HepG2 (cell line): ENCODE measurements around the gene PPP1R1B. TPM values are rescaled to one million over a fixed set of nuclear protein-coding genes. Genes with fewer than 3 reads are reported as not detected.
A peak's percentile ranks its signal among the peaks of the same experiment; 100 is the strongest.

Source experiments
- CBX2 ChIP-seq, 2 experiments: fragments of 200-600 bp in 1 of 2; sonication (generic); formaldehyde crosslinking in 1 of 2; IDR thresholded peaks; 2 replicates each; pipeline versions ENCODE4 v1.7.0 to v1.8.1; 2018 to 2022; ENCODE audit warnings: low read depth in 2 of 2, low read length in 1 of 2, mild to moderate bottlenecking in 1 of 2, missing genetic modification reagents in 1 of 2
- HES4 ChIP-seq: sonication (generic); formaldehyde crosslinking; IDR thresholded peaks from 2 replicates; pipeline ENCODE4 v1.9.0; 2021; ENCODE audit warnings: mild to moderate bottlenecking, missing genetic modification reagents, borderline replicate concordance
- KLF15 ChIP-seq: sonication (generic); formaldehyde crosslinking; IDR thresholded peaks from 2 replicates; pipeline ENCODE4 v1.8.1; 2023; ENCODE audit warnings: borderline replicate concordance, mild to moderate bottlenecking, inconsistent platforms, missing genetic modification reagents, mixed read lengths
- LCORL ChIP-seq, 2 experiments: fragments of 450-650 bp in 1 of 2; sonication (generic) in 1 of 2; formaldehyde crosslinking in 1 of 2; IDR thresholded peaks; 2 replicates each; pipeline versions ENCODE4 v1.5.0 to v1.6.1; 2017 to 2020; ENCODE audit warnings: antibody characterized with exemption in 1 of 2, missing genetic modification reagents in 1 of 2
- MZF1 ChIP-seq: sonication (generic); formaldehyde crosslinking; IDR thresholded peaks from 2 replicates; pipeline ENCODE4 v1.8.1; 2023; ENCODE audit warnings: mild to moderate bottlenecking, missing genetic modification reagents, borderline replicate concordance
- PTBP1 ChIP-seq: fragments of 200-400 bp; formaldehyde crosslinking; IDR thresholded peaks from 2 replicates; pipeline ENCODE4 v1.6.1; 2018; ENCODE audit warnings: low read length, low read depth; ENCODE audit not compliant: poor library complexity, severe bottlenecking
- SKI ChIP-seq: fragments of 450-650 bp; IDR thresholded peaks from one replicate; pipeline ENCODE4 v1.6.1; 2018; ENCODE audit warnings: mild to moderate bottlenecking; ENCODE audit not compliant: partially characterized antibody
- SP1 ChIP-seq, 2 experiments: fragments of 450-650 bp in 1 of 2; sonication (generic) in 1 of 2; formaldehyde crosslinking in 1 of 2; IDR thresholded peaks; 2 replicates each; pipeline versions ENCODE4 v1.4.0 to v1.6.1; 2016 to 2020; ENCODE audit warnings: missing genetic modification reagents in 1 of 2
- UBTF ChIP-seq: sonication (generic); formaldehyde crosslinking; IDR thresholded peaks from 2 replicates; pipeline ENCODE4 v1.4.0; 2020; ENCODE audit warnings: mild to moderate bottlenecking, missing genetic modification reagents
- ZFP90 ChIP-seq: sonication (generic); formaldehyde crosslinking; IDR thresholded peaks from 2 replicates; pipeline ENCODE4 v1.8.0; 2022; ENCODE audit warnings: missing genetic modification reagents, mild to moderate bottlenecking, inconsistent platforms, borderline replicate concordance
- ZNF768 ChIP-seq: sonication (generic); formaldehyde crosslinking; IDR thresholded peaks from 2 replicates; pipeline ENCODE4 v1.4.0; 2020; ENCODE audit warnings: missing genetic modification reagents
- ZNF776 ChIP-seq: sonication (generic); formaldehyde crosslinking; IDR thresholded peaks from 2 replicates; pipeline ENCODE4 v1.4.0; 2020; ENCODE audit warnings: mild to moderate bottlenecking, missing genetic modification reagents
- polyA plus RNA-seq, 8 experiments: library from polyadenylated mRNA; depleted of rRNA in 3 of 8; stranded (reverse) in 7 of 8; unstranded in 1 of 8; fragments of >200 nt; fragmentation: Illumina TruSeq in 4 of 8; extraction: Trizol in 4 of 8; gene quantifications; 2 replicates each; pipeline versions ENCODE4 v1.2.1 to v1.2.3, GENCODE V29; 2011 to 2016; ENCODE audit warnings: low read depth in 4 of 8, missing spikeins in 1 of 8, mixed read lengths in 1 of 8; ENCODE audit not compliant: insufficient read depth in 1 of 8
- total RNA-seq, 5 experiments: library from RNA; depleted of rRNA; stranded (reverse); fragments of >200 nt; fragmentation: Illumina TruSeq; extraction: Trizol; gene quantifications; 2 replicates each; pipeline ENCODE4 v1.2.3, GENCODE V29; 2016; ENCODE audit warnings: low read depth in 1 of 5
- TF ChIP-seq, protein P1 (sequence below): IDR thresholded peaks from 2 replicates; pipeline ENCODE4 v1.6.1; 2012; ENCODE audit warnings: inconsistent platforms
- TF ChIP-seq, protein P2 (sequence below): sonication (generic); formaldehyde crosslinking; IDR thresholded peaks from 2 replicates; pipeline ENCODE4 v1.8.0; 2022; ENCODE audit warnings: mild to moderate bottlenecking, missing genetic modification reagents, moderate library complexity
- TF ChIP-seq, protein P3 (sequence below): sonication (generic); formaldehyde crosslinking; IDR thresholded peaks from 2 replicates; pipeline ENCODE4 v1.4.0; 2020; ENCODE audit warnings: missing genetic modification reagents

The PPP1R1B gene
- total and polyA plus RNA-seq, 2 of the 13 experiments (the other 11 are each of a cell fraction or from before 2014, with no cell fraction given), result 0.08 TPM; not detected in 1

DNA sequence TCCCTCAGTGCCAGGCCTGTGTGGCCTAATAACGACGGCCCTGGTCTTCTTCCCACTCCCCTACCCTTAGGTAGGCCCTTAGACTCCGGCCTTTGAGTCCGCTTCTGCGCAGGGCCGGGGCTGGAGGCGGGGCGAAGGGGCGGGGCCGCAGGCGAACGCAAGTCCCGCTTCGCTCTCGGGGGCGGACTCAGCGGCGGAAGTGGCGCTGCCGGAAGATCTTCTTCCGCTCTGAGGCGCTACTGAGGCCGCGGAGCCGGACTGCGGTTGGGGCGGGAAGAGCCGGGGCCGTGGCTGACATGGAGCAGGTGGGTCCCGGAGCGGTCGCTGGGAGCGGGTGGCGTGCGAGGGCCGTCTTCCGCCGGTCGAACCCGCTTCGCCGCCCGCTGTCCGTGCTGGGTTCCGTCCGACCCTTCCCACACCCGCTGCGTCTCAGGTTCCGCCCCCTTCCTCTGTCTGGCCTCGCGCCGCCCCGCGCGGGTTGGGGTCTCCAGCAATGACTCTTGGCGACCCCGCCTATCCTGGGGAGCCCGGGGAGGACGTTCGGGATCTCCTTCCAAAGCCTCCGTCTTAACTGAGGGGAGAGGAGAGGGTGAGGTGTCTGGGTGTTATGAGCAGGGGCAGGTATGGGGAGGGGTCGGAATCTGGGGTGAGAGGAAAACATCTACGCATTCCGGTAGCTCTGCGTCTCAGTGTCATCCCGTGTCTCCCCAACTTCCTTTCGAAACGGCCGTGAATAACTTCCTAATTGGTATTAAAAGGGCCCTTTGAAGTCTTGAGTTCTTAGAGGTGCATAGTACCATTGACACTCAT is 10.4 kb downstream of the PPP1R1B start, which contains the start of gene STARD3 (continued):
- TF ChIP-seq ZNF776 (CRISPR knock-in tag) (peak; percentile 87), CBX2 (IDR thresholded peaks at IDR 0.05; ENCODE audit: low read depth, low read length) (no peak), CBX2 (CRISPR knock-in tag; IDR thresholded peaks at IDR 0.05; ENCODE audit: low read depth) (0 out of 2 replicates have a peak, but pooled peaks have one; percentile 75), ZFP90 (peak; percentile 83; the same call in 1 of the 2 replicates), UBTF (CRISPR knock-in tag) (peak; percentile 86), LCORL (IDR thresholded peaks at IDR 0.05) (0 out of 2 replicates have a peak, but pooled peaks have one; percentile 11), LCORL (CRISPR knock-in tag; IDR thresholded peaks at IDR 0.05) (peak; percentile 76; the same call in 1 of the 2 replicates), PTBP1 (no peak), MZF1 (CRISPR knock-in tag) (no peak), HES4 (CRISPR knock-in tag) (0 out of 2 replicates have a peak, but pooled peaks have one; percentile 24), KLF15 (CRISPR knock-in tag) (no peak), SKI (peak; percentile 22), ZNF768 (CRISPR knock-in tag) (peak; percentile 80), SP1 (IDR thresholded peaks at IDR 0.05) (no peak), SP1 (CRISPR knock-in tag; IDR thresholded peaks at IDR 0.05) (peak; percentile 85)
- TF ChIP-seq, protein P1, sequence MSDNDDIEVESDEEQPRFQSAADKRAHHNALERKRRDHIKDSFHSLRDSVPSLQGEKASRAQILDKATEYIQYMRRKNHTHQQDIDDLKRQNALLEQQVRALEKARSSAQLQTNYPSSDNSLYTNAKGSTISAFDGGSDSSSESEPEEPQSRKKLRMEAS, result peak; percentile 86
- TF ChIP-seq, protein P2, sequence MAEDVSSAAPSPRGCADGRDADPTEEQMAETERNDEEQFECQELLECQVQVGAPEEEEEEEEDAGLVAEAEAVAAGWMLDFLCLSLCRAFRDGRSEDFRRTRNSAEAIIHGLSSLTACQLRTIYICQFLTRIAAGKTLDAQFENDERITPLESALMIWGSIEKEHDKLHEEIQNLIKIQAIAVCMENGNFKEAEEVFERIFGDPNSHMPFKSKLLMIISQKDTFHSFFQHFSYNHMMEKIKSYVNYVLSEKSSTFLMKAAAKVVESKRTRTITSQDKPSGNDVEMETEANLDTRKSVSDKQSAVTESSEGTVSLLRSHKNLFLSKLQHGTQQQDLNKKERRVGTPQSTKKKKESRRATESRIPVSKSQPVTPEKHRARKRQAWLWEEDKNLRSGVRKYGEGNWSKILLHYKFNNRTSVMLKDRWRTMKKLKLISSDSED (CRISPR knock-in tag), result peak; percentile 40; the same call in 1 of the 2 replicates
- TF ChIP-seq, protein P3, sequence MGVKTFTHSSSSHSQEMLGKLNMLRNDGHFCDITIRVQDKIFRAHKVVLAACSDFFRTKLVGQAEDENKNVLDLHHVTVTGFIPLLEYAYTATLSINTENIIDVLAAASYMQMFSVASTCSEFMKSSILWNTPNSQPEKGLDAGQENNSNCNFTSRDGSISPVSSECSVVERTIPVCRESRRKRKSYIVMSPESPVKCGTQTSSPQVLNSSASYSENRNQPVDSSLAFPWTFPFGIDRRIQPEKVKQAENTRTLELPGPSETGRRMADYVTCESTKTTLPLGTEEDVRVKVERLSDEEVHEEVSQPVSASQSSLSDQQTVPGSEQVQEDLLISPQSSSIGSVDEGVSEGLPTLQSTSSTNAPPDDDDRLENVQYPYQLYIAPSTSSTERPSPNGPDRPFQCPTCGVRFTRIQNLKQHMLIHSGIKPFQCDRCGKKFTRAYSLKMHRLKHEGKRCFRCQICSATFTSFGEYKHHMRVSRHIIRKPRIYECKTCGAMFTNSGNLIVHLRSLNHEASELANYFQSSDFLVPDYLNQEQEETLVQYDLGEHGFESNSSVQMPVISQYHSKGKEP, result peak; percentile 78; the same call in 1 of the 2 replicates
